Fibroblast of lung (primary cell): ENCODE results near the gene CCDC149. TPM values are rescaled to one million over a fixed set of nuclear protein-coding genes. Genes with fewer than 3 reads are reported as not detected.
A peak's percentile ranks its signal among the peaks of the same experiment; 100 is the strongest.

Source experiments
- DNase-seq, 2 donors: peaks; one replicate each; pipeline versions ENCODE4 v3.0.0 to v3.0.0-alpha.2; 2010; ENCODE audit warnings: low read depth in 2 of 2
- H2AFZ ChIP-seq: 2 replicates; pipeline ENCODE4 v1.5.1; 2012; ENCODE audit warnings: low read length, control low read depth, inconsistent platforms
- H3K27ac ChIP-seq: 2 replicates; pipeline ENCODE4 v1.5.1; 2011; ENCODE audit warnings: low read length, control low read depth; ENCODE audit not compliant: insufficient read depth
- H3K27me3 ChIP-seq: 2 replicates; pipeline ENCODE4 v1.5.1; 2011; ENCODE audit warnings: mild to moderate bottlenecking, low read length; ENCODE audit not compliant: control insufficient read depth, insufficient read depth
- H3K36me3 ChIP-seq: 2 replicates; pipeline ENCODE4 v1.5.1; 2011; ENCODE audit warnings: low read length; ENCODE audit not compliant: control insufficient read depth, insufficient read depth
- H3K4me1 ChIP-seq: 2 replicates; pipeline ENCODE4 v1.5.1; 2011; ENCODE audit warnings: low read length; ENCODE audit not compliant: control insufficient read depth, insufficient read depth; ENCODE audit errors: extremely low read depth
- H3K4me2 ChIP-seq: 2 replicates; pipeline ENCODE4 v1.5.1; 2011; ENCODE audit warnings: low read length, control low read depth; ENCODE audit not compliant: insufficient read depth; ENCODE audit errors: extremely low read depth
- H3K4me3 ChIP-seq, 4 experiments: fragments of 200-600 bp in 1 of 4; sonication (generic) in 1 of 4; replicated peaks in 1 of 4; 2 replicates each; pipeline ENCODE4 v1.5.1; 2011 to 2016; ENCODE audit warnings: low read length in 4 of 4, low read depth in 3 of 4, mild to moderate bottlenecking in 3 of 4, control low read depth in 2 of 4, inconsistent platforms in 1 of 4, mixed read lengths in 1 of 4; ENCODE audit not compliant: insufficient read depth in 1 of 4; ENCODE audit errors: control extremely low read depth in 1 of 4
- H3K79me2 ChIP-seq: 2 replicates; pipeline ENCODE4 v1.5.1; 2012; ENCODE audit warnings: mild to moderate bottlenecking, low read length, inconsistent platforms; ENCODE audit not compliant: control insufficient read depth, insufficient read depth
- H3K9ac ChIP-seq: 2 replicates; pipeline ENCODE4 v1.5.1; 2011; ENCODE audit warnings: mild to moderate bottlenecking, low read length, control low read depth; ENCODE audit not compliant: insufficient read depth
- H3K9me3 ChIP-seq: 2 replicates; pipeline ENCODE4 v1.5.1; 2012; ENCODE audit warnings: low read depth, low read length; ENCODE audit not compliant: control insufficient read depth, insufficient read depth
- H4K20me1 ChIP-seq: 2 replicates; pipeline ENCODE4 v1.5.1; 2011; ENCODE audit warnings: low read length; ENCODE audit not compliant: control insufficient read depth, insufficient read depth; ENCODE audit errors: extremely low read depth
- EZH2 ChIP-seq: IDR thresholded peaks from 2 replicates; pipeline ENCODE4 v1.5.1; 2012; ENCODE audit warnings: low read length, control low read depth, mild to moderate bottlenecking; ENCODE audit errors: missing control alignments
- polyA plus RNA-seq, 2 donors: library from polyadenylated mRNA; depleted of rRNA in 1 of 2; stranded (reverse) in 1 of 2; unstranded in 1 of 2; fragments of >200 nt; gene quantifications; 2 replicates each; pipeline ENCODE4 v1.2.1, GENCODE V29; 2011 to 2012; ENCODE audit warnings: missing spikeins in 1 of 2
- total RNA-seq: library from RNA; depleted of rRNA; stranded (reverse); fragments of >200 nt; gene quantifications from 2 replicates; pipeline ENCODE4 v1.2.1, GENCODE V29; 2014
- TF ChIP-seq, protein P1 (sequence below), 2 donors: IDR thresholded peaks in 1 of 2; conservative IDR thresholded peaks in 1 of 2; 1 replicate in 1 of 2; 2 replicates in 1 of 2; pipeline ENCODE4 v1.5.1; 2011 to 2012; ENCODE audit warnings: low read length in 2 of 2, control low read depth in 1 of 2, inconsistent platforms in 1 of 2, low read depth in 1 of 2, mild to moderate bottlenecking in 1 of 2

The CCDC149 gene
- total and polyA plus RNA-seq, 2 donors (not counting 1 experiment from before 2014, with no cell fraction given): 13.9 to 14.6 TPM

DNA sequence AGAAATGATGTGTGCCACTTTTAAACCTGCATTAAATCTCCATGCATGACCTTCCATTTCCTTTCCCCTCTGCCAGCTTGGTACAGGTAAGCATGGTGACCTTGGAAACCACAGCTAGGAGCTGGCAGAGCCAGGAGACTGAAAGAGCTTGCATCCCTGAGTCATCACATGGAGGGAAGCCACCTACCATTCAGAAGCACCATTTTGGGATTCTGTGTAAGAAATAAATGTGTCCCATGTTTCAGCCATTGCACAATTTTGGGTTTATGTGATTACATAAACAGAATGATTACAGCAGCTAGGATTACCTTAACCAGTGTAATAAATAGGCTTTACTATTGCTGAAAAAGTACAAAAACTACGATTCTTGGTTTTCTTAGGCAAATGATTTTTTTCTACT, 17.3 kb upstream of the CCDC149 start:
- Histone ChIP-seq H3K27ac (no peak overlapping the region), H3K27me3 (no peaks in the 10 kb centered on the region)
- DNase-seq: peak; percentile 19 to 23

DNA sequence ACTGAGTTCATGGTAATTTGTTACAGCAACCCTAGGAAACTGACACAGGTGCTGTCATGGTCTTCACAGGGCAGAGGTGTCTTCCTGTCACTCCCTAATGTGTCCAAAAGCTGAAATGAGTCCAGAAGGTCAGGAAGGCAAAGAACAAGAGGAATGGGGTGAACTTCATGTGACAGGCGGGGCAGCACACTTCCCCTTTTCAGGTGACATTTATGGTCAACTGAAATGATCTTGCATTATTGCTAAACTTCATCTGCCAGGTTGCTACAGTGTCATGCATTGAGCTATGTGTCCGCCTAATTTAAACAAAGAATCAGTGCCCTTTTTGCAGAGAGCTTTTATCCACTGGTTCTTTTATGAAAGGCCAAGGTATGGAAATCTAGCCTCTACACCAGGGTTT, 15.9 kb upstream of the CCDC149 start:
- H3K4me1 ChIP-seq: peaks cover 10% of the 10 kb centered on the region
- no peak overlapping the region for H3K27ac ChIP-seq
- no peaks in the 10 kb centered on the region for H3K27me3 ChIP-seq
- no peaks in the 10 kb centered on the region for H4K20me1 ChIP-seq
- no peaks in the 10 kb centered on the region for H3K79me2 ChIP-seq
- no peak overlapping the region for H3K9ac ChIP-seq
- H3K9me3 ChIP-seq: no peaks in the 10 kb centered on the region
- no peak for DNase-seq
- H2AFZ ChIP-seq: no peak overlapping the region
- H3K4me2 ChIP-seq: no peak overlapping the region
- no peaks in the 10 kb centered on the region for H3K36me3 ChIP-seq
- TF ChIP-seq, protein P1, sequence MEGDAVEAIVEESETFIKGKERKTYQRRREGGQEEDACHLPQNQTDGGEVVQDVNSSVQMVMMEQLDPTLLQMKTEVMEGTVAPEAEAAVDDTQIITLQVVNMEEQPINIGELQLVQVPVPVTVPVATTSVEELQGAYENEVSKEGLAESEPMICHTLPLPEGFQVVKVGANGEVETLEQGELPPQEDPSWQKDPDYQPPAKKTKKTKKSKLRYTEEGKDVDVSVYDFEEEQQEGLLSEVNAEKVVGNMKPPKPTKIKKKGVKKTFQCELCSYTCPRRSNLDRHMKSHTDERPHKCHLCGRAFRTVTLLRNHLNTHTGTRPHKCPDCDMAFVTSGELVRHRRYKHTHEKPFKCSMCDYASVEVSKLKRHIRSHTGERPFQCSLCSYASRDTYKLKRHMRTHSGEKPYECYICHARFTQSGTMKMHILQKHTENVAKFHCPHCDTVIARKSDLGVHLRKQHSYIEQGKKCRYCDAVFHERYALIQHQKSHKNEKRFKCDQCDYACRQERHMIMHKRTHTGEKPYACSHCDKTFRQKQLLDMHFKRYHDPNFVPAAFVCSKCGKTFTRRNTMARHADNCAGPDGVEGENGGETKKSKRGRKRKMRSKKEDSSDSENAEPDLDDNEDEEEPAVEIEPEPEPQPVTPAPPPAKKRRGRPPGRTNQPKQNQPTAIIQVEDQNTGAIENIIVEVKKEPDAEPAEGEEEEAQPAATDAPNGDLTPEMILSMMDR (conservative IDR thresholded peaks at IDR 0.05 in 1 of 2, IDR thresholded peaks at IDR 0.05 in 1 of 2; ENCODE audit: low read depth in 1 of 2, low read length in 2 of 2): no peak
- no peak for TF ChIP-seq EZH2
- H3K4me3 ChIP-seq: no peak overlapping the region

More for the DNA sequence above, 17.3 kb upstream of the CCDC149 start:
- H3K79me2 ChIP-seq: no peaks in the 10 kb centered on the region
- no peaks in the 10 kb centered on the region for H3K9me3 ChIP-seq
- H3K36me3 ChIP-seq: no peaks in the 10 kb centered on the region
- H3K4me2 ChIP-seq: no peak overlapping the region
- no peak overlapping the region for H2AFZ ChIP-seq
- peaks cover under 1% of the 10 kb centered on the region for H3K4me1 ChIP-seq
- H3K9ac ChIP-seq: no peak overlapping the region
- no peak overlapping the region for H3K4me3 ChIP-seq
- no peaks in the 10 kb centered on the region for H4K20me1 ChIP-seq
- TF ChIP-seq, protein P1 (conservative IDR thresholded peaks at IDR 0.05 in 1 of 2, IDR thresholded peaks at IDR 0.05 in 1 of 2; ENCODE audit: low read depth in 1 of 2, low read length in 2 of 2): no peak
- TF ChIP-seq EZH2: no peak

DNA sequence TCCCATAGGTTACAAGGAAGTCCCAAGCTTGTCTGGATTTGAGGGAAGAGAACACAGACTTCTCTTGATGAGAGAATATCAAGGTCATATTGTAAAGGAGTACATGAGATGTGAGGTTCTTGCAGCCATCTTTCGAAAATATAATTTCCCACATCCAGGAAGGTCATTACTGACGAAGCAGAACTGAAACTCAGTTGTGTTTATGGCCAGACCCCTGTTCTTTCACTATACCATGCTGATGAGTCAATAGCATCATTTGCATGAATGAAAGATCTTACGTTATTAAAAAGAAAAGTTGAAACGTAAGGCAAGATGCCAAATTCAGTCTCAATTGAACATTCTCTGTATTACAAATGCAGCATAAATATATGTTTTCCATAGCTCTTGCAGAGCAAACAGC, 14.2 kb upstream of the CCDC149 start:
- TF ChIP-seq EZH2: no peak
- TF ChIP-seq, protein P1 (conservative IDR thresholded peaks at IDR 0.05 in 1 of 2, IDR thresholded peaks at IDR 0.05 in 1 of 2; ENCODE audit: low read depth in 1 of 2, low read length in 2 of 2): no peak
- Histone ChIP-seq H3K4me2 (no peak overlapping the region), H3K9ac (no peak overlapping the region), H3K36me3 (no peaks in the 10 kb centered on the region), H3K79me2 (no peaks in the 10 kb centered on the region), H3K27me3 (no peaks in the 10 kb centered on the region), H3K27ac (no peak overlapping the region), H2AFZ (no peak overlapping the region), H3K4me1 (peaks cover 11% of the 10 kb centered on the region), H3K9me3 (no peaks in the 10 kb centered on the region), H4K20me1 (no peaks in the 10 kb centered on the region), H3K4me3 (no peak overlapping the region)
- DNase-seq: no peak
